HG03108 (cell line): ENCODE measurements around the gene MEIS2.

Experiments used
- ATAC-seq: cut with Tn5 transposase; IDR thresholded peaks from one replicate; pipeline ENCODE4 v1.9.1; 2021; ENCODE audit warnings: moderate library complexity; ENCODE audit not compliant: unreplicated experiment

Gene MEIS2

DNA sequence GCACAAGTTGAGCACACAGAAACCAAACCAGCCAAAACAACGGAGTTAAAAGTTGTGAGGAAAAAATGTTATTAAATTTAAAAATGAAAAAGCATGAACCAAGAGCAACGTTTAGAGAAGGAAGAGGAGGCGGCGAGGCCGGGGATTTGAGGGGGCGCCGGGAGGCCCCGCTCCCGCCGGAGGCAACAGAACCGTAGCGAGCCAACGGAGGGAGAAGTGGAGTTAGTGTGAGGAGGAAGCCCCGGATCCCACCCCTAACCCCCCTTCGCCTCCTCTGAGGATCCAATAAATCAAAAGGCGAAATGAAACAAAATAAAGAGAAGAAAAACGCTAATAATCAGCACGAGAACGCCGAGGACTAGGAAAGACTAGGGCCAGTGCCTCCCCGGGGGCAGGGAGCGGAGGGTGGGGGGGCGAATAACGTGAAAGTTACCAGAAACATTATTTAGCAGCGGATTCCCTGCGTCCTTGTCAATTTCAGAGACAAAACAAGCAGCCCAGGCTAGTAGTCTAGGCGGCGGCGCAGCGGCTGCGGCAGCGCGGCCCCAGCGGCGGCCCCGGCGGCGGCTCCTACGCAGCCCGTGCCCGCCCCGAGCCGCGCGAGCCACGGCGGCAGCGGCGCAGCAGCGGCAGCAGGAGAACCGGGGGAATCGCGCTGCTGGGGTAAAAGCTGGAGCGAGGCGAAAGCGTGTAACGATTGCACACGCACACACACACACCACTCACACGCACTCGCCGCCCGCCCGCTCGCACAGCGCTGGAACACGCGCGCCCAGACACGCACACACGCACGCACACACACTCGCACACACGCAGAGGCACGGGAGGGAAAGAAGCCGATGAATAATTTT lies 1.7 kb downstream of the MEIS2 start:
- ATAC-seq: no peak

DNA sequence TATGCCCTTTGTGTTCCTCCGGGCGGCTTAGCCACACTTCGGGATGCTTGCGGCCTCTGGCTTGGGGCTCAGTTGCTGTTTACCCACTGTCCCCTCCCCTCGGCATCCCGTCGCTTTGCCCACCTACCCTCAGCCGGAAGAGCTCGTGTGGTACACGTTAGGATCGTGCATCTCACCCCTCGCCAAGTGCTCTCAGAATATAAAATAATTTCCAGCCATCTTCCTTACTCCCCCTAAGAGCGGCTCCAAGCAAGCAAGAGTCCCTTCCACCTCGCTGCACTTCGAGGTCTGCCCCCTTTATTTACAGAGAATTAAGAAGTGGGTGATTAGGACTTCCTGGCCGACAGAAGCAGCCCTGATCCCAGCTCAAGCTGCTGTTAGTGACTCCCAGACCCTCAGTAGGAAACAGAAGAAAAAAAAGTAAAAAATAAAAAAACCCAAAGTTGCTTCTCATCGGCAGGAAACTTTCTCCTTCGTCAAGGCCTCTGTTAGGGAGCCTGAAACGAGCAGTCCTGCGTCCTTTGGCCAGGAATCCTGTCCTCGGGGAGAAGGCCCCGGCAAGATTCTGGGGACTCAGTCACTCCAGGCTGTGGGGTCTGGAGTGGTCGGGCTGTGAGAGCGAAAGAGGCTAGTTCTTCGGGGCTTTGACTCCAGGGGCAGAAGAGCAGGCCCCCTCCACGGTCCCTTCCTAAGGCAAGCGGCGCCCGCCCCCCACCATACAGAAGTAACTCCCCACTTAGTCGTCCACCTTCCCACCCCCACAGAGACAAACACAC lies 3.0 kb downstream of the MEIS2 start:
- ATAC-seq: no peak

DNA sequence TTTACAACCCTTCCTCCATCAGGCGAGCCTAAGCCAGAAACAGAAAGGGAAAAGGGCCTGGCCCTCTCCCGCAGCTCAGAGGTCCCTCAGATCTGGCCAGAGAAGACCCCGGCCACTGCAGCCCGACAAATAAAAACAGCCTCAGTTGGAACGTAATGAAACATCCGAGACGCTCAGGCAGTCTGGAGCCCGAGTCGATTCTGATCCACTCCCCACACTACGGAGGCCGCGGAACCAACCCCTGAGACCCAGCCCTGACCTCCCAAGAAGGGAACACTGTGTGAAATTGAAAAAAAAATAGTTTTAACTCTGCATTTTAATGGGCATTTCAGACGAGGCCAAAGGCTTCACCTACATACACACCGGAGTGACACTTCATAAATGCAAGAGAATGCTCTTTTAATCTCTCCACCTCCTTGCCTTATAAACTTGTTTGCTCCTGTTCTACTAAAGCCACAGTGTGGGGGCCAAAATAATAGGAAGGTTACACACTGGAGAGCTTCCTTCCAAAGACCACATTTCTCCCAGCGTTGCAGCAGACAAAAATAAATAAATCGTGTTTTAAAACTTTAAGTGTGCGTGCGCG lies 3.7 kb downstream of the MEIS2 start:
- ATAC-seq: no peak

DNA sequence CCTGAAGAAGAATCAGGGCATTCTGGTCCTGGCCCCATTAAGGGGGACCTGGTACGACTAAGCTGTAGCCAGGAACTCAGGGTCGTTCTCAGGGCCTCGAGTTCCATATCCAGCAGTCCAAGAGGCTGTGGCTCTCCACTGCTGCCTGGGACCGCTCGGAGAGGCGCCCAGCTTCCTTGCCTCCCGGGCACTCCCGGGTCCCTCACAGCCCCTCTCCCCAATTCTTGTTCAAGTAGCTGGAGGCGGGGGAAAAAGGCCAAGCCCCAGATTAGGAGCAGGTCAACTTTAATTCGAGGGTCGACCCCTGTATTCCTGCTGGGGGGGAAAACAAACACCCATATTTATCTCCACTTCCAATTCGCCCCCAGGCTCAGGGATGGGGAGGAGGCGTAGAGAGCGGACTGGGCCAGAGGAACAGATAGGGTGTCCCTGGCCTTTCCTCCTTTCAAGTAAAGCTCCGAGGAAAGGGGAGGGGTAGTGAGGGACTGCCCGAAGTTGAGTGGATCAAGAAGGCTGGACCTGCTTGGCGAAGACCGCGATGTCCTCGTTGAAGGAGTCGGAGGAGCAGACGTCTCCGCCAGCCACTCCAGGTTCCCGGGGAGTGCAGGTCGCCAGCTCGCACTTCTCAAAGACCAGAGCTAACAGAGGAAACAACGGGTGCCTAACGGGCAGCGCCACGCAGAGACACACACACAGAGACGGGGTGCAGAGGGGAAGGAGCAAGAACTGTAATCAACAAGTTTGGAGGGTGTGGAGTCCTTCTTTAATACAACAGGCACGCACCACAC lies 4.4 kb downstream of the MEIS2 start:
- no peak for ATAC-seq

DNA sequence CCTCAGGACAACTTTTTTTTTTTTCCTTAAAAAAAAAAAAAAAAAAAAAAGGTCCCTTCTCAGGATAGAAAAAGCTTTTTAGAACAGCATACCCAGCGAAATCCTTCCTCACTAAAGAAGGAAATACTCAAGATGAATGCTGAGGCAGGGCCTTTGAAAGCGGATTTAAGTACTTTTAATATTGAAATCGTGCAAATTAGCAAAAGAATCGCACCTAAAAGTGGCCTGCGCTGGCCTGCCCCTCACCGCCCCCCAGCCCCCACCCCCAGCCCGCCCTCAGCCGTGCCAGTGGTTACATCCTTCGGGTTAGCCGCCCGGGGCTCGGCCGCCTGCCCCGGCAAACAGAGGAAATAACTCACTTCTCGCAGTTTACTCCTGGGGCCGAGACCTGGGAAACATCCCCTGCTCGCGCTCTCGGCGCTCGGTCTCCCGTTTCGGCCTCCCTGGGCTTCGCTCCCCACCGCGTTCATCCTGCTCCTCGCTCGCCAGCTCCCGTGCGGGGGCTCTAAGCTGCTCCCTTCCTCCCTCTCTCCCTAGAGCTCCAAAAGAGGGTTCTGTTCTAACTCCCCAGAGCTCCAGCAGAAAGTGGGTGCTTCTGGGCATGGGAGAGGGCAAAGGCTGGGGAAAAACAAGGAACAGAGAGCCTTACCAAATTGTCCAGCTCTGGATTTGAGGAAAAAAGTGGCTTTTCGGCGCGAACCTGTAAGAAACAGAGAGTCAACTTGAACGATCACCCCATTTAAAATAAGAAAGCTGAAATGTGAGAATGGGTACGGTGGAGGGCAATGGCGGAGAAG lies 5.2 kb downstream of the MEIS2 start:
- ATAC-seq: no peak

DNA sequence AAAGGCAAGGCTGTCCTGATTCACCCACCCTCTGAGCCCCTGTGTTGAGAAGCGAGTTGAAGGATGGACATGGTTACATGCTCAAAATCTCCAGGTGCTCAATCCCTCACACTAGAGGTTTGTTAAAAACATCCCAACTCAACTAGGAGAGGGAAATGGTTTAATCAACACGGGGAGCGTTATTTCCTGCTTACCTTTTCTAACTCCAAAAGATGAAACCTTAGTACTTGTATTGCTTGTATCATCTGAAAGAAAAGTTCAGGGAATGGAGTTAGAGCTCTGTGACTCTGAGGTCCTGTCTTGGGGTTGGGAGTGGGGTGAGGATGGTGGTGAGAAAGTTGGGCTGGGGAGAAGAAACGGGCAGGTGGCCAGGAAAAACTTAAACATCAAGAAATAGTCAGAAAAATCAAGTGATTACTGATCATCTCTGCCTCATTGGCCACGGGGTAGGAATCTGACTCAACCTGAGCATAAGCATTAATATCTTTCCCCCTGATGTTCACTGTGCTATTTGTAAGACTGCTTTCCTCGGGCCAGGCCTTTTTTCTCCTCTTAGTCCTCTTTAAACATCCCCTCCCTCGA lies 5.9 kb downstream of the MEIS2 start:
- no peak for ATAC-seq

DNA sequence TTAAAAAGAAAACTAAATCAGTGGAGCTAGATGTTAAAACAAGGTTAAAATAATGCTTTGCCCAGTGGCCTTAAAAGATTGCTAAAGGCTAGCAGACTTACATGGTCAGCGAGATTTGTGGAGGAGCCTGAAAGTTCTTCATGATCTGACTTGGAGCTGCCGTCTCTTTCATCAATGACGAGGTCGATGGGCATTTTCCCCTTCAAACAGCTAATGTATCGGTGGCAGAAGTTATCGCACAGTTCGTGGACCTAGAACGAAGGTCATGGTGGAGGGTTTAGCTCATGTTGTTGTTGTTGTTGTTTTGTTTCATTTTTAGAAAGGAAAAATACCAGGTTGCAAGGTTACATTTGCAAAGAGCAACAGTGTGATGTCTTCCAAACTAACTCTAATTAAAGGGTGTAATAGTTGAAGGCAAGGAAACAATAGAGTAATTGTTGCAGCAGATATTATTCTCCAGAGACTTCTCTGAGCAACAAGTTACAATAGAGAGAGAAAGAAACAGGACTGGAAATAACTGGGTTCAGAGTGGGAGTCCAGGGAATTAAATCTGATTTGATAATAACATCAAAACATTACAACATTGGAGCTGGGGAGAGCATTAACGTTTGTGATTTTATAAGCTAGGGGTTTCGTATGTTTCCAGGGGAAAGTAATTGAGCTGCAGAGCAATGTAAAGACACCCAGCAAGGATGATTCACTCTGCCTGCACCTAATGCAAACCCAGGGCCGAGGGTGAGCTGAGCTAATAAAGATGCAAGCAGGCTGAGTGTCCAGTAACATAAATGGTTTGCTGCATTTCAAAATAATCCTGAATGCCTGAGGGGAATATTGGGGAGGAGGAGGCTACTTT lies 6.6 kb downstream of the MEIS2 start:
- ATAC-seq: no peak

DNA sequence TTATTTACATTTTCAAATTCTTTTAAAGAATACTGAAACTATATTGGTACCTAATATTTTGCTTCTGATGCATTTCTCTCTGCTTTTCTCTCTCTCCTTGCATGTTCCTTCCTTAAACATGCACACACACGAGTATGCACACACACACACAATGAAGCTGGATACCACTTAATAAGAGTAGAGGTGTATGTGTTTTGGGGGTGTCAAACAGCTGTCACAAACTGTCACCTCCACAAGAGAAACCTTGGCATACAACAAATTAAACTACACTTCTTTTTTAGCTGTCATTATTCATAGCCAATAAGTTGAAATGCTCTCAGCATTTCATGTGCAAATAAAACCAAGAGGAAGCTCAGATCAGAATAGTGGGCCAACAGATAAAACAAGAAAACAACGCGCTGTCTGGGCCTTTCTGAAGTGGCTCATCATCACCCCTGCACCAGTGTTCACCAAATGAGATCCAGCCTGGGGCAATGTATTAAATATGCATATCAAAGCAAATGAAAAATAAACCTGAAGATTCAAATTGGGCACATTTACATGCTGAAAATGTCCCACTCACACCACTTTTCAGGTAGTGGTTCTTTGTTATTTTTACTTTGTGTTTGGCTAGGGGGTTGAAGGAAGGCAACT lies 9.7 kb downstream of the MEIS2 start:
- ATAC-seq: no peak

DNA sequence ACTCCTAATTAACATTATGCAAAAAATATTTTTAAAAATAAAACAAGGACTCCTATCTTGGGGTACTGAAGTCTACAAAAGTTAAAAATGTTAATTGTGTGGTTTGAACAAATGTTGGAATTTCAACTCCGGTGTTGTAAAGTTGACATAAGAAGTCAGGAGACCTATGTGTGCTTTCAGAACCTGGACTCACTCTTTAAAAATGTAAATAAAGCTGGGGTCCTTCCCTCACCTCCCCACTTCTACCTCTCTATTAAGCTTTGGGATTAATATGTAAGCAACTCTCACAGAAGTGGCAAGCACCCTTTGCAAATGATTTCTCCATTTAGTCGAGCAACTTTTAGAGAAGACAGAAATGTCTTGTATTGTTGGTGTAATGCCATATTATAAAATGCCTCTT lies 11.9 kb downstream of the MEIS2 start:
- ATAC-seq: no peak

DNA sequence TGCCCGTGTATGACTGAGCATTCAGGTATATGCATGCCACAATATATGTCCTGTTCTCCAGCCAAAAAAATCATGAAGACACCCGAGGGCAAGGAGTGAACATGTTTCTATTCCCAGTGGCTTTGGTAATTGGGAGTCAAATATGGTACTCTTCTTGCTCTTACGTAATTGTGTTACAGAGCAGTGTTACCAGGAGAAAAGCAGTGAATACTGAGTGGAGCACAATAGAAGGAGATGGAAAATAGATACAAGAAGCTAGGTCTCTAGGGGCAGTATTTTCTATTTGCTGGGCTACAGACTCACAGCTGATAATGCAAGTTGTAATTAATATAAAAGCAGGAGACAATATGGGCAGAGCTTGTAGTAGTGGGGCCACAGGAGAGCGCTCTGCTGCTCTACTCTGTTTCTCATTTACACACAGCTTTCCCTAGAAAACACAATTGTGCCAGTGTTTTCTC lies 13.2 kb downstream of the MEIS2 start:
- ATAC-seq: no peak

DNA sequence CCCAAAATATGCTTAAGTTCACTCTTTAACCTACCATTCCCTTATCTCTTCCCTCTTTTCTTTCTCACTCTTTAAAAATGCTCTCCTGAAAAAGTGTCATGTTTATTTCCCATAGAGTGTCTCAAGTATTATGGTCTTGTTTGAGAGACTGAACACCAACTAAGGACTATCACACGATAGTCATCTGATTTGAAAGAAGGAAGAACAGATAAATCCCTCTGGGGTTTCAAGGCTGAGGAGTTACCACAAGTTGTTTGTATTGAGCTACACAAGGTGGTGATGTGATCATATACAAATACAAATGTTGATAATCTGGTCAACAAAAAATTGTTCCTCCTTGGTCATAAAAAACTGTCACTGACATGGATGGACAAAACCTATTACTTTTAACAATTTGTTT lies 13.8 kb downstream of the MEIS2 start:
- no peak for ATAC-seq

DNA sequence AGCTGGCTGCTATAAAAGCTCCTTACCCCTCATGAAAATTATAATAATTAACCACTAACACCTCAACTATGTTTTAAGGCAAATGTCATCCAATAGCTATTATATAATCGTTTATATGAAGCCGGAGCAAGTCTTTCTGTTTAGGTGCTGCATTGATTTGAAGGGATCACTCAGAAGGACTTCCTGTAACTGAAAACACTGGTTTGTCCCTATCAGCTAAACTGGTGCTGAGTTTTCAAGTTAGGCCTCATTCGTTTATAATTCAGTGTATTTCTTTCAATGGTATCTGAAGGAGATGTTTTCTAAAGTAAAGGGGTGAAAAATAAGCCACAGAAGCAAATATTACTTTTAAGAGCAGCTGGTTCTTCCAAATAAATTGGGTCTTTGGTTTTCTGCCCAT lies 14.2 kb downstream of the MEIS2 start:
- ATAC-seq: no peak

DNA sequence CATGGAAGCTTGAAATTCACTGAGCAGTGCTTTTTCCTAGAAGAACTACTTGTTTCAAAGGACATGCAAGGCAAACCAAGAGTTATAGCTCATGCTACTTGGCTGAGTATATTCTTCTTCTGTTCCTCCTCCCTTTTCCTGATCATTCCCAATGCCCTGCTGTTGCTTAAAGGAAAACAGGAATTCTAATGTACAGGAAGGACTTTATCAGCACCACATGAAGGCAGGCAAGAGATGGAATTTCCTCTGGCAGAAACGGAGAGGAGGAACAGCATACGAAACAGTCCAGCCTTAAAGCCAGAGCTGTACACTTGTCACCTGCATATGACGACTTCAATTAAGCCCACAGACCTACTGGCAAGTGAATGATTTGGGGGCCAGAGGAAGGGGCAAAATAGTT lies 15.7 kb downstream of the MEIS2 start:
- ATAC-seq: no peak

DNA sequence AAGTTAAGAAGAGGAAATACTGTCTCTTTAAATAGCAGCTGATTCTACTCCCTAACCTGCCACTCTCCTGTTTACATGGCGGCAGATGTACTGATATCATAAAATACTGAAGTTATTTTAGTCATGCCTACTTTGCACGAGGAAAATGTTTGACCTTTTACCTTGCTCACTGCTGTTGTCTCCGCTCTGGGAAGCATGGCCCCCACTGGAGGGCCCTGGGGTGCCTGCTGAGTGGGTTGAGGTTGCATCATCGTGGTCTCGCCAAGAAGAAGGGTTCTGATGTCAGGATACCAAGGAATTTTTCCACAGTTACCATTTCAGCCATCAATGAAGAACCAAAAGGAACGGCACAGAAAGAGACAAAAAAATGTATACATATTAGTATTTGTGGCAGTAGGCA lies 16.7 kb downstream of the MEIS2 start:
- ATAC-seq: no peak

DNA sequence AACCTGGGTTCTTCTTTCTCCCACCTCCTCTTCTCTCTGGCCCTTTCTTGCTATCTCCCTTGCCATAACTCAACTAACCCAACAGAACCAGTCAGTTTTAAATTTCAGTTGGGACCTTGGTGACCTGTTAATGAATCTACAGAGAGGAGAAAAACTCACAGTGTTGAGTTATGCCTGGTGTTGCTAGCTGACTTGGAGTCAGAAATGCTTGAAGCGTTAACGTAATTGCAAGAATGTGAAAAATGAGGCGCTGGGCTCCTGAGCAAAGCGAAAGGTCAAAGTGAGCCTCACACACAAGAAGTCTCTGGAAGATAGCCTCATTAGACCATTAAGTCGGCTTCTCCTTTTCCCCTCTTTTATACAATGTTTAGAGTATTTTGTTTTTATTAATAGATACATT lies 18.4 kb downstream of the MEIS2 start:
- ATAC-seq: no peak

DNA sequence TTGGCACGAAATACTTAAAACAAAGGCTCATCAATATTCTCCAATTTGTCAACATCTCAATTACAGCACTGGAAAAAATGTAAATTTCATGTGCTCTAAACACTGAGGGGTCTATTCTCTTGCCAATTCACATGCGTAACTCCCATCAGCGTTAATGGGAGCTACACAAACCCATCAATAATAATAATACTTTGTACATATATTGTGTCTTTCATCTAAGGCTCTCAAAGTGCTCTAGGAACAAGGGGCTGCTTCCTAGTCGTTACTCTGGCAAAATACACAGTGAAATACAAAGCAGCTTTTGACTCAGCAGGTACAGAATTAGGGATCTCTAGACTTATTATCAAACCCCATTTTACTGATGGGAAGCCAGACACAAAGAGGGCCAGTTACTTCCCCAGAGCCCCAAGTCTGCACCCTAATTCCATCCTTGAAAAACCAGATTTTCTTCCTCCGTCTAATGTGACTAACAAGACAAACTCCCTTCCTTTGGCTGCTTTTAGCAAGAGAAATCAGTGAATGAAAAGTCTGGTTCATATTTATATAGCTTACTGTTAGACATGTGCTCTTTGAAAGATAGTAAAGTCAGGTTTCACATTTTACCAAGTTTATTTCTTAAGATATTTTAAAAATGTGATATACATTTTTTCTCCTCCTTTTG lies 20.0 kb downstream of the MEIS2 start:
- ATAC-seq: no peak

DNA sequence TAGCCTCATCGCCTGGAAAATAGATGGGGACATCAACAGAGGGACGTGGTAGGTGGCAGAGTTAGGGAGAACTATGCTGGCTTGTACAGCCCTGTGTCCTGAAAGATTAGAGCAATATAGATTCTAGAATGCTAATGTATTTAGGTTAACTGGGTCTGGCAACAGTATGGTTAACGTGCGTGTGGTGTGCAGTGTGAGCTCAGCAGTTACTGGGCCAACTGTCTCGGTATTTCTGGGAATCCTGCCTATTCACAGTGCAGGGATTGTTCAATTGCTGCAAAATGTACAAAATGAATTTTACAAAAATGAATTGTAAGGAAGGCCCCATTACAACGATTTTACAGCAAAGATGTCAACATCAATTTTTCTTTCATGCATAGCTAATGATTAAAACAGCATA lies 20.6 kb downstream of the MEIS2 start:
- ATAC-seq: no peak

DNA sequence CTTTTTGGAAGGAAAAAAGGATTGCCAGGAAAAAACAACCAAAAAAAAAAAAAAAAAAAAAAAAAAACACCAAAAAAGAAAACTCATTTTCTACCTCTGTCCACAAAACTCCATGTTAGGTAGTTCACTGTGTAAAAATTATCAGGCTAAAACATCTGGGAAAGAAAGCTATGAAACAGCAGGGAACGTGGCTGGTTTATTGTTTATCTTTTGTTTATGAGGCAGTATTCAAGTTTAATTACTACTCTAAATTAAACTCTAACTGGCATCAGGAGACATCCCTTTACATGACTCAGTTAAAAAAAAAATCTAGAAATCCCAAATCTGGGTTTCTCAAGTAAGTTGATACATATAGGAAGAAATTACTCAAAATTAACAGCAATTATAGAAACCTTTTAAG lies 21.8 kb downstream of the MEIS2 start:
- no peak for ATAC-seq
